ENCODE results near the gene FBXL17.
"Not testable (repeated sequence)": the region's sequence is repeated elsewhere in the genome, so short reads cannot be mapped to it uniquely, and the experiment has no call there.

FBXL17 gene

DNA sequence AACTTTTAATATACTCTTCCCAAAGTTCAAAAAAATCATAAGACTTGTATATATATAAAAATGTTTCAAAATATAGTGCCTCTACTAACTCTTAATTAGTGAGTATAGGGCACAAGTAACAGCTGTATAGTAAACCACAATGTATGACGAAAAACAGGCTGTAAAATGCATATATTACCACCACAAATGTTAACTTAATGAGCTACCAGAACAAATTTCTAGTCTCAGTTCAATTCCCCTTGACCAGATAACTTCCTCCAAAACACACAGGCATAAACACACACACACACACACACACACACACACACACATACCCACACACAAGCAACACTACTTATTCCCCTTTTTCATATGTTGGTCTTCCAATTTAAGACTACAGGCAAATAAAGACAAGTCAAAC lies 78.8 kb downstream of the FBXL17 start:
- no peak for DNase-seq

DNA sequence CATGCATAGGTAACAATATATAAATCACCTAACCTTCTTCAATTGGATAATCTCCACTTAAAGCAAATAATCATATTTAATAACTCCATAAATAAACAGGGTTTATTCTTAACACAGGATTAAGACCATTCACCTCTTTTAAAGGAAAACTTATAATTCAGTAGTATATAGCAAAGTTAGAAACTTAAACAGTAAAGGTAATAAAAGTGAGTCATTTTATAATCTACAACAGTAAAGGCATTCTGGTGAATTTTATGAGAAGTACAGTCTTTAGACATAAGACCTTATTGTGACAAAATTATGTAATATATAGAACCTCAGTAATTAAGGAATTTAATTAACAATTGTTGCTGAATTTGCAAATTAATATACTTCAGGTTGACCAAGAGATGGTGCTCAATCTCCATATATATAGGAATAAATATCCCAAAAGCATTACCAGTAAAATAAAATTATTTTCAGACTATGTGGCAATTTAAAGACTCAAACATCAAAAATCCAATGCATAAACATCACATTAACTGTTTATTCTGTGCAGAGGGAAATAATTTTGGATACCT lies 84.8 kb downstream of the FBXL17 start:
- DNase-seq = no peak

DNA sequence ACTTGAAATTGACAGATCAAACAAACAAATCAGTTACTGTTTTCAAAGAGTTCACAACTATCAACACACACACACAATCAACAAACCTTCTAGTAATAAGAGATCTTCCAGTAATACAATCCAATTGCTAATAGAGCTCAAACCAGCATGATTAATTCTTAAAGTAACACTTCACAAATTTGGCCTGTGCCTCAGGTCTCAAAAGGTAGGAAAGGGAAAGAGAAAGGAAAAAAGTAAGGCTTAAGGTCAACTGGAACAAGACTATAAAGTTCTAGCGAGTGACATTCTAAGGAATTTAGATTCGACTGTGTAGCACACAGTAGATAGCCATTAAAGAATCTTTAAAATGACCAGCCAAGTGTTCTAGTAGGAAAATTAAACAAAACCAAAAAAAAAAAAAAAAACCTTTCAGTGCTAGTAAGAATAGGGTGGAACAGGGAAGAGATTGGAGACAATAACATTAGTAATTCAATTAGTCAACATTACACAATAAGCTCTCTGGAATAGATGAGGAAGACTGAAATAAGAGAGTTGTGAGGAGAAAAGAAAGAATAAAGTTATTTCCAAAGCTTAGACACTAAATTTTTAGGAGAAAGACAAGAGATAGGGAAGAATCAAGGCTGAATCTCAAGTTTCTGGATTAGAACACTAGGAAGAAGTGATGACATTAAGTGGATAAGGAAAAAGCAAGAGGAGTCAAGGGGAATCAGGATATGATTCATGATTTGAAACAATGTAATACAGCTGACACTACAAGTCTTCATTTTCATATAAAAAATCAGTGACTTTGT lies 86.1 kb downstream of the FBXL17 start:
- DNase-seq = peak; percentile 23

DNA sequence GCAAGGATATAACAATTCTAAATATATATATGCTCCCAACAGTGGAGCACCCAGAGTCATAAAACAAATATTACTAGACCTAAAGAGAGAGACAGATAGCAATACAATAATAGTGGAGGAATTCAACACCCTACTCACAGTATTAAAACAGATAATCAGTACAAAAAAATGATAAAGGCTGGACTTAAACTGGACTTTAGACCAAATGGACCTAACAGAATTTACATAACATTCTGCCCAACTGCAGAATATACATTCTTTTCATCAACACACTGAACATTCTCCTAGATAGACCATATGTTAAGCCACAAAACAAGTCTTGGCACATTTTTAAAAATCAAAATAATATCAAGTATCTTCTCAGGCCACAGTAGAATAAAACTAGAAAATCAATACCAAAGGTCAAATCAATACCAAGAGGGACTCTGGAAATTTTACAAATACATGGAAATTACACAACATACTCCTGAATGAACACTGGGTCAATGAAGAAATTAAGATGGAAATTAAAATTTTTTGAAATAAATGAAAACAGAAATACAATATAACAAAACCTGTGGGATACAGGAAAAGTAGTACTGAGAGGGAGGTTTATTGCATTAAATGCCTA lies 100.8 kb downstream of the FBXL17 start:
- DNase-seq = no peak

DNA sequence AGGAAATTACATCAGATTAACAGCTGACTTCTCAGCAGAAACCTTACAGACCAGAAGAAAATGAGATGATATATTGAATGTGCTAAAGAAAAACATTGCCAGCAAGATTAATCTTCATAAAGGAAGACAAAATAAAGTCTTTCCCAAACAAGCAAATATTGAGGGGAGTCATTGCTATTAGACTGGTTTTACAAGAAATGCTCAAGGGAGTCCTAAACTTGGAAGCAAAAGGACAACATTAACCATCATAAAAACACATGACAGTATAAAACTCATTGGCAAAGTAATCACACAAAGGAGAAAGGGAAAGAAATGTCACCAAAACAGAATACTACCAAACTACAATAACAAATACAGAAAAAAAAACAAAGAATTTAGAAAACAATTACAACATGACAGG lies 101.7 kb downstream of the FBXL17 start:
- no peak for DNase-seq

DNA sequence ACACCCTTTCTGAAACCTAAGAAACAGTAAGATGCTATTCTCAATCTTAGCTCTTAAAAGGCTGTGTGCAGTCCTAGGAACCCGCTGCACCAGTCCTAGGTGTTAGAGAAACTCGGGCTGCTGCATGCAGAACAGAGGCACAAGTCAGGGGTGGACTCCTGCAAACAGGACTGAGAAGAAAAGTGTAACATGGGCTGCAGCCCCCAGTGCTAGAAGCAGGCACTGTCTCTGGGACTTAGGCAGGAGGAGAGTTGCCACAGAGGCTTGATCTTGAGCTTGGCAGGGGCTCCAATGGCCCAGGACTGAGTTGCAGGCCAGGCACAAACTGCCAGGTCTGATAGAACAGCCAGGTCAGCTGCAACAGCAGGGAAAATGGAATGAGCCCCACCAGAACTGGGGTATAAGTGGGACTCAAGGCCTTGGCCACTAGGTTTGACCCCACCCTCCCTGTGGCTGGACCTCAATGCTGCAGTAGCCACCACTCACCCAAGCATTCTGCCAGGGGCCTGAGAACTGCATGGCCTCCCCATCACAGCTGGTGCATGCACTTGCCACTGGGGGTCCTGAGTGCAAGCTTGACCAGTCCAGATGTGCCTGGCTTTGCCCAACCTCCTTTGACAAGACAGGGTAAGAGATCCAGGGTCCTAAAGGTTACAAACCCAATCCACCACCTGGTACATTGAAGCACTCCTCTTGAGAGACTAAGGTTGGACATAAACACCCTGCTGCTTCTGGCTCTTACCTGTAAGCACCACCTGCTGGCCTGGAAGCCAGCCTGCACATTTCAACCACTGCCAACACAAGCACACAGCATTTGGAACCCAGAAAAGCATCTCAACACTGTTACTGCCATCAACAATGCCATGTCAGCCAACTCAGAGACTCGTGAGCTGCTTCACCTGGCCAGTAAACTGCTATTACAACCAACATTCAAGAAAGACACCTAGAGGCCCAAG lies 103.3 kb downstream of the FBXL17 start:
- no peak for DNase-seq

DNA sequence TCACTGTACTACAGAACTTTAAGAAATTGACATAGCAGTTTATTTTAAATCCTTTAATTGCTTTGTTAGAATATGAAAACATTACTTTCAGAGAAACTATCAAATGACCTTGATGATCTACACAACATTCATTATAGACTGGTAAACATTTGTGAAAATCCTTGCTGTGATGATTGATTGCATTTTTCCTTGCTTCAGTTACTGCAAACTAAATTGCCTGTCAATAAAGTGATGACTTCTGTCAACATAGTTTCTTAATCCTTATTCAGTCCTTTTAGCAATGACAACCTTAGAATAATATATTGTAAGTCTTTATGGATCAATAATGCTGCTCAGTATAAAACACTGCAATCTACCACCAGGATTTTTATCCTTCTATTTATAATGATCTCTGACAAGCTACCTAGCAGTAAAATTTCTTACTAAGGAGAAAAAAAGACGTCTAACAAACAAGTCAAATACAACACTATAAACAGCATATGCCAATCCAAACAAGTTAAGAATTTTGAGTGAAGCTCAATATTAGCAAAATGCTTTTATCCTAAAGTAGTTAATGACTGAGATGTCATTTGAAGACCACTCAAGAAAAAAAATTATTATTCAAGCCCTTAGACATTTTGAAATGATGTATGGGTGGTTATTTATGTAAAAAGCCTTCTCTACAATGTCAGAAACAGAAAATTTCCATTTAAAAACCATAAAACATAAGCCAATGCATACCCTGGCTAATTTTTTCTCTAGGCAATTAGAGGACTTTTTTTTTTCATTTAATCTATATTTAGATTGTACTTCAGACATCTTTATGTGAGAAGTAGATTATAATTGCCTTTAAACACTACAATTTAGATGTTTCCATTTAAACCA lies 105.5 kb downstream of the FBXL17 start:
- DNase-seq = no peak

DNA sequence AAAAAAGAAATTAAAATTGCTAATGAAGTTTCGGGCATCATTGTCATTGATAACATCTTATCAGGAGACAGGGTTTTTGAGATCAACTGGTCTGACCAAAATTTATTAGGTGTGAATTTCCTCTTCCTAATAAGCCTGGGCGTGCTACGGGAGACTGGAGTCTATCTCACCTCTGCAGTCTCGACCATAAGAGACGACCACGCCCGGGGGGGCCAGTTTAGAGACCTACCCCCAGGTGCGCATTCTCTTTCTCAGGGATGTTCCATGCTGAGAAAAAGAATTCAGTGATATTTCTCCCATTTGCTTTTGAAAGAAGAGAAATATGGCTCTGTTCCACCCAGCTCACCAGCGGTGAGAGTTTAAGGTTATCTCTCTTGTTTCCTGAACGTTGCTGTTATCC lies 107.8 kb downstream of the FBXL17 start:
- DNase-seq = not testable (repeated sequence)

DNA sequence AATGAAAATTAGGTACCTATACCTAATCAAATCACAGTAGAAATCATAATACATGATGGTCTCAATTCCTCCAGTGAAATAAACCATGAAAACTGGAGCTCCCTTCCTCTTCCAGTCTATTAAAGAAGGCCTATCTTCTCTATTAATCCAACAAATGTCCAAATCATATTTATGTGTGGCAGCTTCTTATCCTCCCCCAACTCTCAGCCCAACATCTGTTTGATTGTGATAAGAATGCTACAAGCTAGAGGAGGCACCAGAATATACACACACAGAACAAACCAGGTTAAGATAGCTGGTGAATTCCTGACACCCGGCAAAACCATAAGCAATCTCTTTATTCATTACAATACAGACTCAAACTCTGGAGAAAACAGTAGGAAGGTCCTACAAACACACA lies 110.8 kb downstream of the FBXL17 start:
- no peak for DNase-seq

DNA sequence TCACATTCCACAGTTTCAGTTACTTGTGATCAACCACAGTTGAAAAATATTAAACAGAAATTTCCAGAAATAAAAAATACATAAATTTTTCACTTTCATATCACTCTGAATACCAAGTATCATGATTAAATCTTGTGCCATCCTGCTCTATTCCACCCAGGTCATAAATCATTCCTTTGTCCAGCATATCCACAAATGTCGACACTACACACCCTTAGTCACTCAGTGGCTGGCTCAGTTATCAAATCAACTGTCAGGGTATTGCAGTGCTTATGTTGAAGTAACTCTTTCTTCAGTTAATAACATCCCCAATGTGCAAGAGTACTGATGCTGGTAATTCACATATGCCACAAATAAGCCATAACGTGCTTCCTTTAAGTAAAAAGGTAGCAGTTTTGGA lies 115.7 kb downstream of the FBXL17 start:
- peak; percentile 5 for DNase-seq

DNA sequence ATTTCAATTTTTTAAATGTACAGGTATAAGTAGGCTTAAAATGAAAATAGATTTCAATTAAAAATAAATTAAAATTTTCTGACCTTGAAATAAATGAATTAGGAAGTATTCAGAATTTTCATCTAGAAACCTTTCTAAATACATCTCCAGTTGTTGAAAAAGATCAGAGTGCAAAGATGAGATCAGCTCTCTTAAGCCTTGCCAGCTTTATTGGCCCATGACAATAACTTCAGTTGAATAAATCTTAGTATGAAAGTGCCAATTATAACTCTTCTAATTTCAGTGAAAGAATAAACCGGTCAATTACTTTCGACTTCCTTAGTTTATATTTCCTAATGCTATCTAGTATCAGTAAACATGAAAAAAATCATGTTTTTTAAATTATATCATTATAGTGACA lies 117.4 kb downstream of the FBXL17 start:
- no peak for DNase-seq

DNA sequence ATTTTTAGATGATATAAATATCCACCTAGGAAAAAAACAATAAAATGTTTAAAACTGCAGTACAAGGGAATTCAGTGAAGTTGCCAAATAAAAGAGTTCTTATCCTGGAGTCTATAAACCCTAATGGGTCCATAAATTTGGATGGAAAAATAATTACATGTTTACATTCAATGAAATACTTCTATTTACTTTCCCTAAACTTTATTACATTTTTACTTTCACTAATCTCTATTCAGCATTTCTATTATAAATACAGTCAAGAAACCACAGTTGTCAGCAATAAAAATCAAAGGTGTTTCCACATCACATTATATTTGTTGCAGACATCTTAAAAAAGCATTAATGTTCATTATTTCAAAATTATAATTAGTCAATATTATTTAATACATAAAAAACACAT lies 118.6 kb downstream of the FBXL17 start:
- DNase-seq = no peak

DNA sequence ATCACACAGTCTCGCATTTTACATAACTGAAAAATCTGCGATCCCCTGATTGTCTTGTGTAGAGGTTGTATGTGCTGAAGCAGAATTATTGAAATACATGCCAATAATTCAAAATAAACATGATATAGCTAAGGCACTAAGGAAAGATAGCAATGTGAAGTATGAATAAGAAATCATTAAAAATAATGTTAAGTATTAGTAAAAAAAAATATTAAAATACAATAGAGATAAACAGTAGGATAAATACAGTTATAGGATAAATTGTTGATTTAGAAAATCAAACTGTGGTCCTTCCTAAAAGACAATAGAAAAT lies 121.1 kb downstream of the FBXL17 start:
- DNase-seq = no peak

DNA sequence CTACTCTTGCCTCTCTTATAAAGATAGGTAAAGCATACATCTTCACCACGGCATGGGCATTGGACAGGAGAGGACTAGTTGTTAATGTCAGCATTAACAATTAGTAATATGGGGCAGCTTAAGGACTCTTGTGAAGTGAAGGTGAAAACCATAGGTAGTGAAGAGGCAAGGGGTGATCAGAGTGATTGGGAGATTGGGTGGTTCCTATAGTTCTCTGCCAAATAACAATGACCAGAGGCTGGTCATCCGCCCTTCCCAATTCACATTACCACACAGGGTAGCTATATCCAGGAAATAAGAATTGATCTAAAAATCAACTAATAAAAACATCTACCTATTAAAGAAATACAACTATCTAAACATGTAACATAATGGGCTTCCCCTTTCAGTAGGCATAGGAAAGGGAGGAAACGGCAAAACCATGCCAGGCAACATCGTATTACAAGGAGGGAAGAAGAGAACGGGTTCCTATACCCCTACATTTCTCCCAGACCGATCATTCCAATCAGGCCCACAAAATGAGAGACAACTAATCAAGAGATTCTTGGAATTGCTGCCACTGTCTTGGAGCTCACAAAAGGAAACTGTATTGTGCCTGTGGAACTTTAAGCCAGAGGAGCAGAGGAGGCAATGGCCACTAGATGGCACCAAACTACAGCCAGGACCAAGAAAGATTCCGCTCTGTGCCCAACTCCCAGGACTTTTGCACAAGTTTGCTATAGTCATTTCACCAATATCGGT lies 121.6 kb downstream of the FBXL17 start:
- peak; percentile 78 for DNase-seq

DNA sequence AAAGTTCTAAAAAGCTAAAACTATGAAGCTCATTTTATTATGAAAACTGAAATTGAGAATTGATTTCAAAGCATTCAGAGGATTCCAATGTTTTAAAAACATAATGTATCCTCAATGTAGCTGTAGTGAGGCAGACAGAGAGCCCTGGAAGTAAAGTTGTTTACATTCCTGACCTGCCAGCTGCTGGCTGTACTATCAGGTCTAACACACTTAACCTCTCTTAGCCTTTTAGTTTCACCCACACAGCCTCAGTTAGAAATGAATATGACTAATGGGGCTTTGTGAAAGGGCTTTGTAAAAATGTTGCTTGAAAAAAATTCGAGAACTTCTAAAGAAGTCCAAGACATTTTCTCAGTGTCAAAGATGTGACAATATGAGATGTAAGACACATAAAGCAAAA lies 122.6 kb downstream of the FBXL17 start:
- DNase-seq = peak; percentile 34

DNA sequence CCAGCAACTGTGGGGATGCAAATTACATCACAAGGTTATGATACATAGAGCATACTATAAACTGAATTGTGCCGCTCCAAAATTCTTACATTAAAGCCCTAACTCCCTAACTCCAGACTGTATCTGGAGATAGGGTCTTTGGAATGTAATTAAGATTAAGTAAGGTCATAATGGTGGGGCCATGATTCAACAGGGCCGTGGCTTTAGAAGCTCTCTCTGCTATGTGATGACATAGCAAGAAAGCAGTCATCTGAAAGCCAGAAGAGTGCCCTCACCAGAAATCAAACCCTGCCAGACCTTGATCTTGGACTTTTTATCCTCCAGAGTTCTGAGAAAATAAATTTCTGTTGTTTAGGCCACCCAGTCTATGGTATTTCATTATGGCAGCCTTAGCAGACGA lies 123.9 kb downstream of the FBXL17 start:
- peak; percentile 7 for DNase-seq

DNA sequence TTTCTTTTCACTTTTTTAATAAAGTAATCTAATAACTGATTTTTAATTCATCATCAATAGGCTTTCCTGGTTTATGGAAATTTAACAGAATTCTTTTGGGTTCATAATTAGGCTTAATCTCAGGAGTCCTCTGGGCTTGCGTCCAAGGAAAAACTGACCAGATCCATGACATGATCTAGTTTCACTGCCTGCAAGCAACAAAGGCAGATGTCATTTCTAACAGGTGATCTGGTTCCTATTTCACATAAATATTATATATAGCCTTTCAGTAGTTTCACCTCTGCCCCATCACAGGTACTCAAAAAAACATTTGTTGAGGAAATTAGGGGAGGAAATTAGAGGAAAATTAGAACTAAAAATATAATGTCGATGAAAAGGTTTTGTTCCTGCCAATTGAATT lies 126.4 kb downstream of the FBXL17 start:
- no peak for DNase-seq

DNA sequence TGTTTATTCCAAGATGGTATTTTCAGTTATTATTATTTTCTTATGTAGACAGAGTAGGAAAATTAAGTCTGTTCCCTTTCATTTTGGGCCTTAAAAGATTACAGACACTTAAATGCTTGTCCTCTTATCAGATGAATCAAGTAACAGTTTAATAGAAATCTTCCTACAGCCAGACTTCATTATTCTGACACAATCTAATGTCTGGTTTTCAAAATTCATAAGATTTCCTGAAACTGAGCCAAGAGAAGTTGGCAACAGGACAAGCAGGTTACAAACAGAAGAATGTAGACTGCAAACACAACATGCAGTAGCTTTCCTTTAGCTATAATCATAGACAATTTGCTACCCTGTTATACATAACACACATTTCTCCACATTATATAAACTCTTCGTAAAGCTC lies 130.5 kb downstream of the FBXL17 start:
- no peak for DNase-seq

DNA sequence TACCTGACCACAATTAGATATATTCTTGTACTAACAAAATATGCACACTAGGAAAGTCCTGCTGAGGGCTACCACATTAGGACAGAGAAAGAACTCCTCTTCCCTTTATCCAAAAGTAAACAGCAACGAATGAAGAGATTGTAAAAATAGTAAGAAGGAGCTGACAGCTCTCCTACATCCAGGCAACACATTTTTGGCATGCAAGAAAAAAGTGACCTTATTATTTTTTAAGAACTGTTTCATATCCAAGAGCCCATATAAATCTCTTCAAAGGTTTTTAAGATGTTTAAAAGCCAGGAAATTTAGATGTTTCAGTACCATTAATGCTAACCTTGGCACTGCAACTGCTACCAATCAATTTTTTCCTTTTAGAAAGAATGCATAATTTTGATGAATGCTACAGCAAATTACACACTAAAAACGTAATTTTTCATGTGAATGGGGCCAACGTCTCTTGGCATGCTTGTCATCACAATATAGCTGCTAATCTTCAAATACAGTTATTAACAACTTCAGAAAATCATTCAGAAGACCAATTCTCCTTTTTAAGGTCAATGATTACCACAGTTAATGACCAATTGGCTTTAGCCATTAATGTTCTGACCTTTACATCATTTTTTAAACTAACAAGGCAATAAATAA lies 132.0 kb downstream of the FBXL17 start:
- DNase-seq = no peak

DNA sequence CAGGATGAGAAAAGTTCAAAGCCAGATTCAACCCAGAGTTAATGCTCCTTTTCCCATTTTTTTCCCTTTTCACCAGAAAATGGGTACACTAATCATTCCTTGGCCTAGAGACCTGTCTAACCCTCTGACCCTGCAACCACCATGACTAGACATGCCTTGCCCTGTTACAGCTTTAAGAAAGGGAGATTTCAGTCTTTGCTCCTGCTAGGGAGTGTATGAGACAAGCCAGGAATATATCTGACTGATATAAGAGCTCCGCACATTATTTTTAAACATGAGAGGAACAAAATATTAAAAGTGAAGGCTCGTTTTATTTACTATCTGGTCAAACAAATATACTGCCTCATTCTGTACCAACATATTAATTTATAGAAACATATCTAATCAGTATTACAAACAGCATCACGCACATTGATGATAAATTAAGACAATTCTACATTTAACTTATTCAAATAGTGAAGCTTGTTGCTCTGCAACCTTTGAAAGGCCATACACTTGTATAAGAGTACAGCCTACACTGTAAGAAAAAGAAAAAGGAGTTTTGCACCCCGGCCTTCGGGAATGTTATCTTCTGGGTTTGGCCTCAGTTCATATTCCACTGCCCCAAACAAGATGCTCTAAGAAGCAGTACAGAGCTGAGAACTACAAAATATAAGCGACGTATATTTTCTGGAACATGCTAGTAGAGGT lies 132.7 kb downstream of the FBXL17 start:
- DNase-seq = no peak

Data from EL (cell line).